Heart left ventricle (tissue), 16 donors: ENCODE measurements around the gene ZNF697. TPM values are rescaled to one million over a fixed set of nuclear protein-coding genes. Genes with fewer than 3 reads are reported as not detected.
"Not testable (repeated sequence)": the region's sequence is repeated elsewhere in the genome, so short reads cannot be mapped to it uniquely, and the experiment has no call there.

ENCODE experiments used
- ATAC-seq, 4 donors: fragments of 200-7000 bp; cut with Tn5 transposase; one replicate each; pipeline ENCODE4 v1.9.1; 2020 to 2022; ENCODE audit warnings: moderate library complexity in 4 of 4, mild to moderate bottlenecking in 3 of 4, moderate number of reproducible peaks in 1 of 4
- DNase-seq, 5 donors: peaks; one replicate each; pipeline ENCODE4 v3.0.0-alpha.2; 2020
- H3K27ac ChIP-seq, 12 donors: fragments of 200-600 bp; sonication (generic) in 4 of 12; one replicate each; pipeline versions ENCODE4 v1.5.0 to v1.8.0; 2016 to 2022; ENCODE audit warnings: mild to moderate bottlenecking in 2 of 12
- H3K27me3 ChIP-seq, 9 donors: fragments of 200-600 bp; sonication (generic) in 2 of 9; one replicate each; pipeline versions ENCODE4 v1.5.1 to v1.8.0; 2016 to 2022; ENCODE audit warnings: mild to moderate bottlenecking in 3 of 9
- H3K36me3 ChIP-seq, 9 donors: fragments of 200-600 bp; sonication (generic) in 2 of 9; one replicate each; pipeline versions ENCODE4 v1.5.0 to v1.8.0; 2018 to 2022; ENCODE audit warnings: mild to moderate bottlenecking in 2 of 9
- H3K4me1 ChIP-seq, 12 donors: fragments of 200-600 bp; sonication (generic) in 4 of 12; one replicate each; pipeline versions ENCODE4 v1.5.0 to v1.8.0; 2016 to 2022; ENCODE audit warnings: mild to moderate bottlenecking in 3 of 12
- H3K4me3 ChIP-seq, 12 donors: fragments of 200-600 bp; sonication (generic) in 4 of 12; one replicate each; pipeline versions ENCODE4 v1.5.0 to v1.8.0; 2017 to 2022; ENCODE audit warnings: mild to moderate bottlenecking in 9 of 12, moderate library complexity in 4 of 12
- H3K9me3 ChIP-seq, 12 donors: fragments of 200-600 bp; sonication (generic) in 4 of 12; one replicate each; pipeline versions ENCODE4 v1.5.0 to v1.8.0; 2016 to 2022; ENCODE audit warnings: mild to moderate bottlenecking in 1 of 12
- POLR2A ChIP-seq, 2 donors: fragments of 450-650 bp; IDR thresholded peaks; one replicate each; pipeline ENCODE4 v1.6.1; 2017; ENCODE audit warnings: antibody characterized with exemption in 2 of 2, mild to moderate bottlenecking in 2 of 2, moderate library complexity in 2 of 2
- WGBS, 4 donors: extraction: QIAGEN DNeasy Blood & Tissue Kit in 2 of 4; methylation state at CpG; one replicate each; pipeline versions ENCODE4 v1.1.5 to v1.1.7; 2013 to 2018; 5-methylcytosine and 5-hydroxymethylcytosine counted together
- intact Hi-C, 10 donors: fragments of 100-400 bp; cut with DNase I; formaldehyde crosslinking; loops; one replicate each; pipeline versions ENCODE4 v1.11.1 to v1.14.2; 2022
- polyA plus RNA-seq, 2 donors: library from polyadenylated mRNA; stranded (reverse); fragments of 200-250 nt; gene quantifications; one replicate each; pipeline ENCODE4 v1.2.3, GENCODE V29; 2013
- total RNA-seq, 9 donors: library from RNA; depleted of rRNA in 2 of 9; stranded (reverse); fragments of >200 nt in 2 of 9; fragmentation: NEBNext Ultra II Directional in 3 of 9; extraction: Animal tissue kit (Norgen Biotek cat#: 25700) in 3 of 9; gene quantifications; one replicate each; pipeline versions ENCODE4 v1.1.0 to v1.2.4, GENCODE V29; 2016 to 2023
- TF ChIP-seq, protein P1 (sequence below), 12 donors: fragments of 200-600 bp; sonication (generic) in 4 of 12; IDR thresholded peaks; one replicate each; pipeline versions ENCODE4 v1.5.0 to v1.8.0; 2018 to 2022; ENCODE audit warnings: antibody characterized with exemption in 12 of 12, mild to moderate bottlenecking in 5 of 12
- donor health status: ischemic (EF 13 %, LVEDD 7.1; RV severe dilation, severe dysfunction).
- donor health status: healthy with polysubstance abuse.
- donor health status: DM: no; HTN: yes; CAD: no.
- donor health status: DM: no; HTN: no; CAD: no.
- donor health status: ischemic (EF 25% LVEDD 6.9; RV normal size, moderate dysfunction).
- donor health status: ischemic (EF 25% LVEDD 5.7; RV mildly dilated, moderate dysfunction).
- donor health status: healthy.
- donor health status: DM: yes; HTN: yes; CAD: no.
- donor health status: ischemic (EF 35%, LVEDD 5.7; RV mildly dilated, moderate dysfunction).
- donor health status: nonischemic (EF 11% LVEDD 7.7; RV severe dilation, severe dysfunction).
- donor health status: DM: yes; HTN: yes; CAD: no.
- donor health status: PGD.
- donor health status: ischemic (EF 29% LVEDD 5.4; RV normal size, mild dysfunction).
- donor health status: nonischemic (EF 23%, LVEDD 6.1; RV moderate dilation, normal function).

Gene ZNF697
- total and polyA plus RNA-seq, 11 donors = 2.8 to 14.0 (median 10.1) TPM

DNA sequence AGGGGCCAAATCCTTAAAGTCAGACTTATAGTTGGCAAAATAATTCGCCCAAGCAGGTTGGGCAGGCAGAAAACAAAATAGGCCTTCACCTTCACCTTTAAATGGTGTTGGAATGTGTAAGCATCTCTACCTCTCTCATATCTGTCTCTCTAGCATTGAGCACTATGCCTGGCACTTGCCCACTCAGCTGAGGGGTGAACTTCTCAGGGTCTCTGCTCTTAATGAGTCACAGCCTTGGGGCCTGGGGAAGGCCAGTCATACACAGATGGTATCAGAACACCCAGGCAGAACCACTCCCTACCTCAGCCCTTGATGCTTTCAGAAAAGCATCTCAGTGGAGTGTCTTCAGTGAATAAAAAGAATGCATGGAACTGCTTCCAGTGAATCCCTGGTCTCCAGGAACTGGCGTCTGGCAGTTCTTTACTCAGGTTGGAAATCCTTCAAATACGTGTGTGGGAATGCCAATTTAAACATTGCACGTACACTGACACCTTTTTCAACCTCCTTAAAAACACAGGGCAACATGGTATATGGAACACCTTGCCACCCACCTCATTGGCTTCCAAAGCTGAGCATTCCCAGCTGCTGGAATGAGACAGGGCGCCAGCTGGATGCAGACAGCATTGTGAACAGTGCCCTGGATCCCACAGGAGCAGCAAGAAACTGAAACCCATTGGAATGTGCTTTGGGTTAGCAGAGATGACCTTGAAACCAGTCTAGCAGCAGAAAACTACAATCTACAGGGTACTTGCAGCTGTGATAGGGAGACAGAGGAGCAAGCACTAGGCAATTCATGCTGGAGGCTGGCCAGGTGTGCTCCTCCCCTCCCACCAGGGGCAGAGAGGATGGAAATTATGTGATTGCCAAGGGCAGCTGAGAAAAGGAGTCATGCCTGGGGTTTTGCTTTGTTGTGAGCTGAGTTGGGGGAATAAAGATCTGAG lies 30.0 kb downstream of the ZNF697 start:
- TF ChIP-seq POLR2A (IDR thresholded peaks at IDR 0.05) = no peak
- TF ChIP-seq, protein P1, sequence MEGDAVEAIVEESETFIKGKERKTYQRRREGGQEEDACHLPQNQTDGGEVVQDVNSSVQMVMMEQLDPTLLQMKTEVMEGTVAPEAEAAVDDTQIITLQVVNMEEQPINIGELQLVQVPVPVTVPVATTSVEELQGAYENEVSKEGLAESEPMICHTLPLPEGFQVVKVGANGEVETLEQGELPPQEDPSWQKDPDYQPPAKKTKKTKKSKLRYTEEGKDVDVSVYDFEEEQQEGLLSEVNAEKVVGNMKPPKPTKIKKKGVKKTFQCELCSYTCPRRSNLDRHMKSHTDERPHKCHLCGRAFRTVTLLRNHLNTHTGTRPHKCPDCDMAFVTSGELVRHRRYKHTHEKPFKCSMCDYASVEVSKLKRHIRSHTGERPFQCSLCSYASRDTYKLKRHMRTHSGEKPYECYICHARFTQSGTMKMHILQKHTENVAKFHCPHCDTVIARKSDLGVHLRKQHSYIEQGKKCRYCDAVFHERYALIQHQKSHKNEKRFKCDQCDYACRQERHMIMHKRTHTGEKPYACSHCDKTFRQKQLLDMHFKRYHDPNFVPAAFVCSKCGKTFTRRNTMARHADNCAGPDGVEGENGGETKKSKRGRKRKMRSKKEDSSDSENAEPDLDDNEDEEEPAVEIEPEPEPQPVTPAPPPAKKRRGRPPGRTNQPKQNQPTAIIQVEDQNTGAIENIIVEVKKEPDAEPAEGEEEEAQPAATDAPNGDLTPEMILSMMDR (IDR thresholded peaks at IDR 0.05) = no peak
- intact Hi-C loops = no loop called here
- 37 to 65% (median 62%) methylated on average over 4 to 5 of the region's 5 CpGs for WGBS, 4 donors
- DNase-seq = peak in 4 of 5 donors; percentile 19 to 60 (median 34)
- Histone ChIP-seq H3K9me3 (no peaks in the 10 kb centered on the region), H3K4me3 (no peak overlapping the region), H3K27me3 (no peaks in the 10 kb centered on the region), H3K36me3 (peaks cover 0 to 12% (median 6%) of the 10 kb centered on the region in 9 donors), H3K27ac (peak overlapping the region in 5 of 12 donors; percentile 19 to 64 (median 29)), H3K4me1 (peaks cover 0 to 50% (median 14%) of the 10 kb centered on the region in 12 donors)
- ATAC-seq = peak in 2 of 4 donors; percentile 34 to 52

DNA sequence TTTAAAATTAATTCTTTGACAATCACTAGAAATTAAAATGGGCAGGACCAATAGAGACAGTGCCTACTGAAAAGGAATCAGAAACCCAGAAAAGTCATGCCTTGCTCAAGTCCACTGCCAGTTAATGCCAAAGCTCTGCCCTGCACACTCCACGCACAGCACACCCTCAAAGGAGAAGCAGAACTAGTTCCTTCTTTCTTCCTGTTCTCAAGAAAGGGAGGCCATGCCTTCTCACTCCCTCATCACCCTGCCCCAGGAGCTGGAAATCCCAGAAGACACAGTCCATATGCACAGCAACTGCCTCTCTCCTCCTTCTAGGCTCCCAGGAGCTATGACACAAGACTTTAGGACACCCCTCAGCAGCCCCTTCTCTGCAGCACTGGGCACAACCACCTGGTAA lies 31.3 kb downstream of the ZNF697 start:
- H3K27me3 ChIP-seq, H3K9me3 ChIP-seq, H3K36me3 ChIP-seq, intact Hi-C loops, H3K27ac ChIP-seq, H3K4me3 ChIP-seq, ATAC-seq, DNase-seq: not testable (repeated sequence)
- peaks cover 0 to 50% (median 14%) of the 10 kb centered on the region in 12 donors for H3K4me1 ChIP-seq
- WGBS, 4 donors = 70 to 80% (median 73%) methylated on average over 1 of the region's 1 CpG

DNA sequence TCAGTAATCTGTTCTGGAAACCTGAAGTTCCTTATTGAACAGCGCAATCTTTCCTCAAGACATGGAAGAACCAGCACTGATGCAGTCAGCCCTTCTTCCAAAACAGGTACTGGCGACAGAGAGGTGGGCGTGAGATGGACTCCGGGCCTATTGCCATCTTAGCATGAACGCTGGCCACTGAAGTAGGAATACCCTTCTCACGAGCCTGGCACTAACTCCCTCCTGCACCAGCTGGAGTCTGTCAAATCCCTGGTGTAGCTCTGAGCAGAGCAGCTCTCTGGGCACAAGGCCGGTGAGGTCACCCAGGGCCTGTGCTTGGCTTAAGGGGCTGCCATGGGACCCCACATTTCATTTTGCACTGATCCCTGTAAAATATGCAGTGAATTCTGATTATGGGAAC lies 33.0 kb downstream of the ZNF697 start:
- DNase-seq = peak in 1 of 5 donors; percentile 49
- H3K27ac ChIP-seq = peak overlapping the region in 3 of 12 donors; percentile 41 to 59 (median 43)
- peaks cover 0 to 39% (median 14%) of the 10 kb centered on the region in 12 donors for H3K4me1 ChIP-seq
- 41 to 71% (median 47%) methylated on average over 6 to 7 of the region's 7 CpGs for WGBS, 4 donors
- H3K4me3 ChIP-seq, H3K9me3 ChIP-seq, intact Hi-C loops, H3K36me3 ChIP-seq, H3K27me3 ChIP-seq: not testable (repeated sequence)
- ATAC-seq = peak; percentile 56 to 75 (median 65)

DNA sequence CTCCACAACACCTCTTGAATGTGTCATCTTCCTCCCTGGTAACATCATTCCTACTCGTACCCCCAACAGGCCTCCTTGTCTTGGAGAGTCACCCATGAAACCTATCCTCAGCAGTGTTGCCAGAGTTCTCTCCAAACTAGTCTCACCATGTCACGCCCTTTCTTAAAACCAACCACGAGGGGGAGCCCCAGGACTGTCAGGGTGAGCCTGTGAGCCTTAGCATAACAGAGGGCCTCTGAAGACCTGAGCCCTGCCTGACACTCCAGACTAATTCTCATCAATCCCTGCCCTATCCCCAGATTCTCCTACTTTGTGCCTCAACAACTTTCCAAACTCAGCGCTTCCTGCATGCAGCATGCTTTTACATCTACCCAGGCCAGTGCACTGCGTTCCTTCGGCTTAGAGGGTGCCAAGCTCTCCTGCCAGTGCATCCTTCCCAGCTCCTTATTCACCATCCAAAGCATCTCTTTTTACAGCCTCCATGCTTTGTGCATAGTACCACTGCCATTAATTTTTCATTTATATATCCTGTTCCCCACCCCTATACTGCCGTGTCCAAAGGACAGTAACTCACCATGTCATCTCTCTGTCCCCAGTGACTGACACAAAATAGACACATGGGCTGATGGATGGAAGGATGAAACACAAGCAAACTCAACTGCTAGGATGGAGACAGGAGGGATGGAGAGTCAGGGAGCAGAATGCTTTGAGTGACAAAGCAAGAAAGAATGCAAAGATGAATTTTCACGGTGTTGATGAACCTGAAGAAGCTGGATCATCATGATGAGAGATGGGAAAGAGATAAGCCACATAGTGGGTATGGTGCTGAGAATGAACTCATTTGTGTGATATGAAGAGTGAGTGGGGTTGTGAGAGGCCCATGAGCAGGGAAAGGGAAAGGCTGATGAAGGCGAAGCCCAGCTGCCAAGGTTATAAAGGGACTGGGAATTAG lies 34.0 kb downstream of the ZNF697 start:
- intact Hi-C loops = loop anchor here in 8 of 10 donors (1.0 to 2.0 kb wide), 5 partner anchors 49 to 61 kb away; no protein-coding TSS in a partner anchor
- Histone ChIP-seq H3K9me3 (no peaks in the 10 kb centered on the region), H3K4me3 (no peak overlapping the region), H3K27me3 (no peaks in the 10 kb centered on the region), H3K36me3 (peaks cover 0 to 2% (median 0%) of the 10 kb centered on the region in 9 donors), H3K4me1 (peaks cover 0 to 36% (median 14%) of the 10 kb centered on the region in 12 donors), H3K27ac (no peak overlapping the region)
- ATAC-seq = peak; percentile 84 to 94 (median 90)
- TF ChIP-seq POLR2A (IDR thresholded peaks at IDR 0.05) = no peak
- TF ChIP-seq, protein P1 (IDR thresholded peaks at IDR 0.05) = peak; percentile 66 to 92 (median 88)
- WGBS, 4 donors = 45 to 47% (median 46%) methylated on average over 9 of the region's 9 CpGs
- DNase-seq = peak; percentile 82 to 88 (median 86)
